ENCODE results near the gene ZNF79.

The ZNF79 gene

GRCh38 chr9:127398275-127398647 lies 25.9 kb upstream of the ZNF79 start:
- DNase-seq (ENCODE audit: low read depth), result no peak

- DNase-seq (ENCODE audit: low read depth), result no peak
Observed at GRCh38 chr9:127398715-127399400, 25.3 kb upstream of the ZNF79 start.

GRCh38 chr9:127399736-127400269 lies 24.4 kb upstream of the ZNF79 start:
- no peak for DNase-seq (ENCODE audit: low read depth)

GRCh38 chr9:127402401-127403090 lies 21.6 kb upstream of the ZNF79 start:
- no peak for DNase-seq (ENCODE audit: low read depth)

GRCh38 chr9:127403507-127404192 lies 20.5 kb upstream of the ZNF79 start:
- no peak for DNase-seq (ENCODE audit: low read depth)

DNA sequence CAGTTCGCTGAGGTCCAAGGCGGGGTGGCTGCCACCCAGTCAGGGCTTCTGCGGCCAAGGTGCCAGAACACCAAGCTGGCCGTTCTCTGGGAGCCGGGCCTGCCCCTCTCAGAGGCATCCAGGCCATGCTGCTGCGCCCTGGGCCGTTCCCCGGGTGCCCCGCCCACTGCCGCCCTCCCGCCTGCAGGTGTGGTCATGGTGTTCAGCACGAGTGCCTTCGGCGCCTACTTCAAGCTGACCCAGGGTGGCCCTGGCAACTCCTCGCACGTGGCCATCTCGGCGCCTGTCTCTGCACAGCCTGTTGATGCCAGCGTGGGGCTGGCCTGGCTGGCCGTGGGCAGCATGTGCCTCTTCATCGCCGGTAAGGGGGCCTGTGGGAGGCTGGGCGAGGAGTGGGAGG lies 19.6 kb upstream of the ZNF79 start:
- DNase-seq (ENCODE audit: low read depth), result no peak

DNA sequence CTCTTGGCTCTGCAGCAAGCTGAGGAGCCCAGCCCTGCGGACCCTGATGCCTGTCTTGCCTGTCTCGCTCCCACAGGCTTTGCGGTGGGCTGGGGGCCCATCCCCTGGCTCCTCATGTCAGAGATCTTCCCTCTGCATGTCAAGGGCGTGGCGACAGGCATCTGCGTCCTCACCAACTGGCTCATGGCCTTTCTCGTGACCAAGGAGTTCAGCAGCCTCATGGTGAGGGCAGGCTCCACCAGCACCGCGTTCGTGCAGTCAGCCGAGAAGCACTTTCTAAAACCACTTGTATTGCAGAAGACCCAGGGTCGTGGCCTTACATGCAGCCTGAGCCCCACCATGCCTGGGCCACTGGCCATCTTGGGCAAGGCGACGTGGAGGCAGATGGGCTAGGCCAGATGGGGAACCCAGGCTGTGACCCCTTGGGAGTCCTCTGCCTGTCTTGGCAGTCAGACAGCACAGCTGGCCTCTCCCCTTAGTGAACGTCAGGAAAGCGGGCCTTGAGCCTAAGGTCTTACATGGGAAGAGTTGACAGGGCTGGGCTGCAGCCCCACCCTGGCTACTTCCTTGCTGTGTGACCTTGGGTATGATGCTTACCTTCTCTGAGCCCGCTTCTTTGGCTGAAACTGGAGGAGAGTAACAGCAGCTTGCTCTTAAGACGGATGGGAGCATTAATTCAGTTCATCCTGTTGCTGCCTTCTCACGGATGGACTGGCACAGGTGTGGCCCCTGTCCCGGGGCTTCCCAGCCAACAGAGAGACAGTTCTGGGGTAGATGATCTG lies 18.6 kb upstream of the ZNF79 start:
- no peak for DNase-seq (ENCODE audit: low read depth)

GRCh38 chr9:127406799-127407491 lies 17.2 kb upstream of the ZNF79 start:
- DNase-seq (ENCODE audit: low read depth), result no peak

DNA sequence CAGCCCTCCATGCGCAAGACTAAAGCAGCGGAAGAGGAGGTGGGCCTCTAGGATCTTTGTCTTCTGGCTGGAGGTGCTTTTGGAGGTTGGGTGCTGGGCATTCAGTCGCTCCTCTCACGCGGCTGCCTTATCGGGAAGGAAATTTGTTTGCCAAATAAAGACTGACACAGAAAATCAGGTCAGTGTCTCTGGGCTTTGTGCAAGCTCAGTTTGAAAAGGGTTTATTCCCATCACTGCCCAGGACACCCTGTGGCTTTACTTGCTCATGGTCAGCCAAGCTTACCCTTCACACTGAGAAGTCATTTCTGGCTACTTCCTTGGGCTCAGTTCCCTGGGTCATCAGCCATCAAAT lies 16.7 kb upstream of the ZNF79 start:
- DNase-seq (ENCODE audit: low read depth), result no peak

GRCh38 chr9:127411122-127411521 lies 13.1 kb upstream of the ZNF79 start:
- no peak for DNase-seq (ENCODE audit: low read depth)

GRCh38 chr9:127415141-127415540 lies 9.0 kb upstream of the ZNF79 start:
- DNase-seq (ENCODE audit: low read depth), result no peak

DNA sequence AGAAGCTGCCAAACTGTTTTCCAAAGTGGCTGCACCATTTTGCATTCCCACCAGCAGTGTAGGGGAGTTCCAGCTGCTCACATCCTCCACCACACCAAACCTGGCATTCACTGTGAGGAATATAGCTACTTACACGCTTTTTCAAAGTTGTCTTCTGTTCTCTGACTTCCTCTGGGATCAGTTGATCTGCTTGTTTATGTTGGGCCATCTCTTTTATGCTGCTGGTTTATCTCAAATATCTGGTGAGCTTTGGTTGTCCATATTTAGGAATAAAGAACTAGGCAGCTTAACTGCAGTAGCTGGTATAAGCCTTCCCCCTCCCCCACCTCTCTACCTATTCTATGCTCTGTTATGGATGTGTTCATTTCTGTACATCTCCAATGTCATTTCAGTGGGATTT lies 8.5 kb upstream of the ZNF79 start:
- DNase-seq (ENCODE audit: low read depth), result no peak

DNA sequence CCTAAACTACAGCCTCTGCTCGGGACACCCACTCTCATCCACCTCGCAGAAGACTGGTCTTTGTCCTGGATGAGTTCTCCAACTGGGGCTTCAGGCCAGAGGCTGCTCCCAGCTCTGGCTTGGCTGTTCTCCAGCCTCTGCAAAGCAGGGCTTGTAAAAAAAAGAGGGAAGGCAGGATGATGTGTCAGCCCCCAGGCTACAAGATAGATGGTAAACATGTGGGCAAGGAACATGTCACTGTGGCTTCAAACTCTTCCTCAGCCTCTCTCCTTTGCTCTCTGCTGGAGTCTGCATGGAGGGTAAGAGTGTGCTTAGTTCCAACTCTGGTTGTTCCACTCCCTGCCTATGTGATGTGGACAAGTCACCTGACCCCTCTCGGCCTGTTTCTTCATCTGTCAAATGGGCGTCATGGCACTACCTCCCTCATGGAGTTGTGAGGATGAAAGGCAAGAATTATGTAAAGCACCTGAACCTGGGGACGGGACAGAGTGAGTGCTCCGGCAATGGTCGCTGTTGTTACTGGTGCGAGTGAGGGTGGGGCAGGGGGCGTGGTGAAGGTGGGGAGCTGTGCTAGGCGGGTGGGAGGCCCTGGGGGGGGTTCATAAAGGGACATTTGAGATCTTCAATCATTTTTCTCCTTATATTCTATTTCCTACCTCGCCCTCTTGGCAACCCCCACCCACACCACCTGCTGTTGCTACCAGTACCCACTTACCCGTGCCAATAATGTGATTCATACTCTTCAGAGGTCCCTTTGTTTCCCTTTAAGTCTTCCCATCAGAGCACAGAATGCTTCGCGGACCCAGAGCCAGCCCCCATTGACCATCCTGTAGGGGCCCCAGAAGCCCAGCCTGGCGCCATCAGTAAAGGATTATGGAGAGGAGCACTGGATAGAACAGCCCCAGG lies 6.8 kb upstream of the ZNF79 start:
- no peak for DNase-seq (ENCODE audit: low read depth)

DNA sequence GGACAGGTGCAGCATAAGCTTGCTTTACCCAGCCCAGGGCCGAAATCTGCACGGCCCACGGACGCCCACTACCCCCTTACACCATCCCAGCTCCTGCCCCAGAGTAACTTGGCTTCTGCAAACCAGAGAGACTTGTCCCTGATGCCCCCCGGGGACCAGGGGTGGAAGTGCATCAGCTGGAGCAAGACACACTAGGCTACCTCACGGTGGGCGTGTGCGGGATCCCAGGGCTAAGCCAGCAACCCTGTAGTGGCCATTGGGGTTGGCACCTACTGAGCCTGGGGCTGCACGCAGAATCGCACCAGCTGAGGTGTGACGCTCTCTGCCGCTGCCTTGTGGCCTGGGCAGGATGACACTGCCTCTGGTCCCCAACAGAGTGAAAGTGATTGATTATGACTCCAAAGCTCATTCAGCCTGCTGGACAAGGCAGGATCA lies 6.1 kb upstream of the ZNF79 start:
- DNase-seq (ENCODE audit: low read depth), result no peak

GRCh38 chr9:127419348-127419747 lies 4.8 kb upstream of the ZNF79 start:
- DNase-seq (ENCODE audit: low read depth), result no peak

DNA sequence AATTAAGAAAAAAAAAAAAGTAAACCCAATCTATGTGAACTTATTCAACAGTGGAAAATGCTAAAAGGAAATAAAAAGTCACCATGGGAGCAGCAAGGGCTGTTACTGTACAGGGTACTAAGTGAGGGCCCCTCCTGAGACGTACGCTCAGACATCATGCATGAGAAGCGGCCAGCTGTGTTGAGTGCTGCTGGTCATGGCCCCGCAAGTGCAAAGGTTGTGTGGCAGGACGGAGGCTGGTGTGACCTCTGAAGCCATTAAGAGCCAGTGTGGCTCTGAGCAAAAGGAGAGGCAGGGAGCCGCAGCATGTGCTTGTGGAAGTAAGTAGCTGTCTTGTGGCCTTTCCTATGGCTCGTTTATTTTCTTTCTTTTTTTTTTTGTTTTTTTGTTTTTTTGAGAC lies 3.1 kb upstream of the ZNF79 start:
- no peak for DNase-seq (ENCODE audit: low read depth)

- DNase-seq (ENCODE audit: low read depth), result no peak
Observed at GRCh38 chr9:127422133-127422782, 1.9 kb upstream of the ZNF79 start.

DNA sequence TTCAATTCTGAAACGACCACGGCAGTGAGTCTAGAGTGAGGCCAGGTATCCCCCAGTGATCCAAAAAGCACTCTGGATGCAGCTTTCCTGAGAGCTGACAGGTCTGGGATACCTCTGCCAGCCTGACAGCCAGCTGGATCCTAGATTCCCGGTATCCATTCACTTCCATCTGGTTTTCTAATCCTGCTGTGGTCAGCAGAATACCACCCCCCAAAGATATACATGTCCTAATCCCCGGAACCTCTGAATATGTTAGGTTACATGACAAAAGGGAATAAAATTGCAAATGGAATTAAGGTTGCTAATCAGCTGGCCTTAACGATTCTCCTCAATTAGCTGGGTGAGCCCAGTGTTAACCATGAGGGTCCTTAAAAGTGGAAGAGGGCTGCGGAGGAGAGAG lies 1.4 kb upstream of the ZNF79 start:
- DNase-seq (ENCODE audit: low read depth), result no peak

DNA sequence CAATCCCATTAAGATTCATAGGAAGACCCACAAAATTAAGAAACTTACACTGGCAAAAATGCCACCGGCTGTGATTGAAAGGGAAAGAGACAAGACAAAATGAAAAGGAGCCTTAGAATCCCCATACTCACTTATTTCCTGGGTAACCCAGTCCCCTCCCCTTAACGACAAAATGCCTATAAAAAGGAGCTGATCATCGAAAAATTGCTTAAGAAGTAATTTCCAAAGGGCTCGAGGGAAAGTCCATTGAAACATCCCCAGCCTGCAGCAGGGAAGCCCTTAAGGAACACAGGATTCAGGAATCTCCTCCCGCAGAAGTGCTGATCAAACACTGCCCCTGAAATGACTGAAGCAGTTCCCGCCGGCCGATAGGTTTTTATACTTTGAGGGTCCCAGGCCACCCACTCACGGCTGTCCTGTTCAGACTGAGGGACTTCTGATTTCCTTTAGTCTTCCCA lies 677 bp upstream of the ZNF79 start:
- no peak for DNase-seq (ENCODE audit: low read depth)

DNA sequence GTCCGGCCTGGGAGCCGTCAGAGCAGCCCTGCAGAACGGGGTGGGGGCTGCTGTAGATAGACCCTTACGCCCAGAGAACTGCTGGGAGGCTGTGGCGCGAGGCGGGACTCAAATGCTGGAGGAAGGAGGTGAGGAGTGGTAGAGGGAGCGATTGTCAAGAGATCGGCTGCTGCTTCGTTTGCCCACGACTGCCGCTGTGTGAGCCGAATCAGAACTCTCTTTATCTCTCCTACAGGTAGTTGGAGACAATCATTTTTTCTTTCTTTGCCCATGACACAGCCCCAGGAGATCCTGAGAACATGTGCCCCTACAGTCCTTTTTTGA lies 456 bp downstream of the ZNF79 start:
- DNase-seq (ENCODE audit: low read depth), result no peak
